Liver (tissue), 9 donors: ENCODE measurements around the gene C11orf58. TPM values are rescaled to one million over a fixed set of nuclear protein-coding genes. Genes with fewer than 3 reads are reported as not detected.

Experiments used
- DNase-seq: peaks from one replicate; pipeline ENCODE4 v3.0.0-alpha.2; 2017; ENCODE audit warnings: low spot score
- H3K27ac ChIP-seq, 2 donors: one replicate each; pipeline ENCODE4 v1.7.0; 2013; ENCODE audit warnings: inconsistent platforms in 2 of 2, low read length in 2 of 2, control low read depth in 1 of 2, low read depth in 1 of 2, mild to moderate bottlenecking in 1 of 2
- H3K27me3 ChIP-seq, 4 donors: one replicate each; pipeline versions ENCODE4 v1.6.1 to v1.7.0; 2013; ENCODE audit warnings: low read length in 3 of 4, inconsistent platforms in 1 of 4, mild to moderate bottlenecking in 1 of 4, moderate library complexity in 1 of 4; ENCODE audit not compliant: control insufficient read depth in 4 of 4, insufficient read depth in 4 of 4
- H3K36me3 ChIP-seq, 4 donors: one replicate each; pipeline versions ENCODE4 v1.6.1 to v1.7.0; 2013; ENCODE audit warnings: low read length in 3 of 4, mild to moderate bottlenecking in 3 of 4, low read depth in 1 of 4, moderate library complexity in 1 of 4; ENCODE audit not compliant: control insufficient read depth in 4 of 4, insufficient read depth in 3 of 4
- H3K4me1 ChIP-seq, 4 donors: one replicate each; pipeline versions ENCODE4 v1.6.1 to v1.7.0; 2013; ENCODE audit warnings: low read length in 3 of 4, mild to moderate bottlenecking in 3 of 4, moderate library complexity in 1 of 4; ENCODE audit not compliant: control insufficient read depth in 4 of 4, insufficient read depth in 4 of 4
- H3K4me3 ChIP-seq, 3 donors: one replicate each; pipeline versions ENCODE4 v1.6.1 to v1.7.0; 2013; ENCODE audit warnings: low read length in 3 of 3, control low read depth in 1 of 3, low read depth in 1 of 3, mild to moderate bottlenecking in 1 of 3
- H3K9ac ChIP-seq, 2 donors: one replicate each; pipeline ENCODE4 v1.7.0; 2013; ENCODE audit warnings: low read length in 2 of 2, mild to moderate bottlenecking in 2 of 2, moderate library complexity in 2 of 2, control low read depth in 1 of 2, low read depth in 1 of 2
- H3K9me3 ChIP-seq, 4 donors: one replicate each; pipeline versions ENCODE4 v1.6.1 to v1.7.0; 2013; ENCODE audit warnings: low read length in 3 of 4; ENCODE audit not compliant: control insufficient read depth in 4 of 4
- ATF3 ChIP-seq: IDR thresholded peaks from 2 replicates; pipeline ENCODE4 v1.6.1; 2016; ENCODE audit warnings: antibody characterized with exemption
- EGR1 ChIP-seq, 2 donors: IDR thresholded peaks; 2 replicates each; pipeline ENCODE4 v1.6.1; 2016 to 2018; ENCODE audit warnings: antibody characterized with exemption in 2 of 2, low read depth in 2 of 2
- FOXA1 ChIP-seq: IDR thresholded peaks from 2 replicates; pipeline ENCODE4 v1.6.1; 2016; ENCODE audit warnings: antibody characterized with exemption
- FOXA2 ChIP-seq: IDR thresholded peaks from 2 replicates; pipeline ENCODE4 v1.6.1; 2016; ENCODE audit warnings: antibody characterized with exemption
- GABPA ChIP-seq, 2 donors: IDR thresholded peaks in 1 of 2; conservative IDR thresholded peaks in 1 of 2; 2 replicates each; pipeline ENCODE4 v1.6.1; 2016; ENCODE audit warnings: antibody characterized with exemption in 2 of 2, mild to moderate bottlenecking in 1 of 2, moderate library complexity in 1 of 2
- HNF4A ChIP-seq, 2 donors: conservative IDR thresholded peaks; 2 replicates each; pipeline ENCODE4 v1.6.1; 2016; ENCODE audit warnings: antibody characterized with exemption in 2 of 2, mild to moderate bottlenecking in 2 of 2
- HNF4G ChIP-seq: IDR thresholded peaks from 2 replicates; pipeline ENCODE4 v1.6.1; 2016; ENCODE audit warnings: antibody characterized with exemption
- JUND ChIP-seq, 2 donors: IDR thresholded peaks; 2 replicates each; pipeline ENCODE4 v1.6.1; 2016; ENCODE audit warnings: antibody characterized with exemption in 2 of 2
- NR2F2 ChIP-seq: IDR thresholded peaks from 2 replicates; pipeline ENCODE4 v1.6.1; 2016; ENCODE audit warnings: antibody characterized with exemption
- RAD21 ChIP-seq, 2 donors: IDR thresholded peaks; 2 replicates each; pipeline ENCODE4 v1.6.1; 2016; ENCODE audit warnings: antibody characterized with exemption in 2 of 2, mild to moderate bottlenecking in 2 of 2
- RXRA ChIP-seq, 2 donors: IDR thresholded peaks; 2 replicates each; pipeline ENCODE4 v1.6.1; 2017 to 2018; ENCODE audit warnings: antibody characterized with exemption in 2 of 2, mild to moderate bottlenecking in 1 of 2
- SP1 ChIP-seq: IDR thresholded peaks from 2 replicates; pipeline ENCODE4 v1.6.1; 2018; ENCODE audit warnings: antibody characterized with exemption, mild to moderate bottlenecking
- TAF1 ChIP-seq: conservative IDR thresholded peaks from 2 replicates; pipeline ENCODE4 v1.6.1; 2016; ENCODE audit warnings: antibody characterized with exemption, mild to moderate bottlenecking
- YY1 ChIP-seq: IDR thresholded peaks from 2 replicates; pipeline ENCODE4 v1.6.1; 2016; ENCODE audit warnings: antibody characterized with exemption, mild to moderate bottlenecking
- WGBS: extraction: QIAGEN DNeasy Blood & Tissue Kit; methylation state at CpG from one replicate; pipeline ENCODE4 v1.1.7; 2013; 5-methylcytosine and 5-hydroxymethylcytosine counted together
- polyA plus RNA-seq, 2 donors: library from polyadenylated mRNA; stranded (reverse) in 1 of 2; unstranded in 1 of 2; fragments of 200-250 nt in 1 of 2; fragments of >200 nt in 1 of 2; fragmentation: Nextera tagmentation in 1 of 2; extraction: Ambion mirVana in 1 of 2; gene quantifications; one replicate each; pipeline versions ENCODE4 v1.2.1 to v1.2.3, GENCODE V29; 2013 to 2015
- total RNA-seq, 2 donors: library from RNA; depleted of rRNA; stranded (reverse); fragments of >200 nt; gene quantifications; one replicate each; pipeline ENCODE4 v1.2.3, GENCODE V29; 2014
- TF ChIP-seq, protein P1 (sequence below): fragments of 150-350 bp; IDR thresholded peaks from 2 replicates; pipeline ENCODE4 v1.5.1; 2017; ENCODE audit warnings: improper control_type of control experiment, low read depth, low read length; ENCODE audit not compliant: missing input control
- TF ChIP-seq, protein P2 (sequence below): IDR thresholded peaks from 2 replicates; pipeline ENCODE4 v1.6.1; 2016; ENCODE audit warnings: antibody characterized with exemption, mild to moderate bottlenecking
- TF ChIP-seq, protein P3 (sequence below): IDR thresholded peaks from 2 replicates; pipeline ENCODE4 v1.6.1; 2016; ENCODE audit warnings: antibody characterized with exemption
- TF ChIP-seq, protein P4 (sequence below): IDR thresholded peaks from 2 replicates; pipeline ENCODE4 v1.6.1; 2016; ENCODE audit warnings: antibody characterized with exemption
- donor health status: healthy.
- donor health status: healthy.
- donor health status: healthy.
- donor health status: healthy.
- donor health status: healthy.

The C11orf58 gene
- total and polyA plus RNA-seq, 4 donors = 54.6 to 106 (median 101) TPM

GRCh38 chr11:16781936-16782919, 43.8 kb downstream of the C11orf58 start:
- Histone ChIP-seq H3K4me1 (peaks cover 12 to 27% (median 21%) of the 10 kb centered on the region in 4 donors), H3K9me3 (no peaks in the 10 kb centered on the region), H3K27me3 (no peaks in the 10 kb centered on the region), H3K27ac (no peak overlapping the region), H3K9ac (no peak overlapping the region), H3K4me3 (no peak overlapping the region), H3K36me3 (peaks cover 0 to 8% (median 2%) of the 10 kb centered on the region in 4 donors)
- DNase-seq = no peak
- TF ChIP-seq GABPA (IDR thresholded peaks at IDR 0.05 in 1 of 2, conservative IDR thresholded peaks at IDR 0.05 in 1 of 2) (no peak), NR2F2 (no peak), SP1 (no peak), ATF3 (no peak), YY1 (no peak), RXRA (IDR thresholded peaks at IDR 0.05) (no peak), HNF4A (conservative IDR thresholded peaks at IDR 0.05) (no peak), JUND (IDR thresholded peaks at IDR 0.05) (no peak), HNF4G (no peak), RAD21 (IDR thresholded peaks at IDR 0.05) (no peak), FOXA2 (no peak), EGR1 (IDR thresholded peaks at IDR 0.05; ENCODE audit: low read depth in 2 of 2) (no peak), TAF1 (no peak), FOXA1 (no peak)
- TF ChIP-seq, protein P1, sequence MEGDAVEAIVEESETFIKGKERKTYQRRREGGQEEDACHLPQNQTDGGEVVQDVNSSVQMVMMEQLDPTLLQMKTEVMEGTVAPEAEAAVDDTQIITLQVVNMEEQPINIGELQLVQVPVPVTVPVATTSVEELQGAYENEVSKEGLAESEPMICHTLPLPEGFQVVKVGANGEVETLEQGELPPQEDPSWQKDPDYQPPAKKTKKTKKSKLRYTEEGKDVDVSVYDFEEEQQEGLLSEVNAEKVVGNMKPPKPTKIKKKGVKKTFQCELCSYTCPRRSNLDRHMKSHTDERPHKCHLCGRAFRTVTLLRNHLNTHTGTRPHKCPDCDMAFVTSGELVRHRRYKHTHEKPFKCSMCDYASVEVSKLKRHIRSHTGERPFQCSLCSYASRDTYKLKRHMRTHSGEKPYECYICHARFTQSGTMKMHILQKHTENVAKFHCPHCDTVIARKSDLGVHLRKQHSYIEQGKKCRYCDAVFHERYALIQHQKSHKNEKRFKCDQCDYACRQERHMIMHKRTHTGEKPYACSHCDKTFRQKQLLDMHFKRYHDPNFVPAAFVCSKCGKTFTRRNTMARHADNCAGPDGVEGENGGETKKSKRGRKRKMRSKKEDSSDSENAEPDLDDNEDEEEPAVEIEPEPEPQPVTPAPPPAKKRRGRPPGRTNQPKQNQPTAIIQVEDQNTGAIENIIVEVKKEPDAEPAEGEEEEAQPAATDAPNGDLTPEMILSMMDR = no peak
- TF ChIP-seq, protein P2, sequence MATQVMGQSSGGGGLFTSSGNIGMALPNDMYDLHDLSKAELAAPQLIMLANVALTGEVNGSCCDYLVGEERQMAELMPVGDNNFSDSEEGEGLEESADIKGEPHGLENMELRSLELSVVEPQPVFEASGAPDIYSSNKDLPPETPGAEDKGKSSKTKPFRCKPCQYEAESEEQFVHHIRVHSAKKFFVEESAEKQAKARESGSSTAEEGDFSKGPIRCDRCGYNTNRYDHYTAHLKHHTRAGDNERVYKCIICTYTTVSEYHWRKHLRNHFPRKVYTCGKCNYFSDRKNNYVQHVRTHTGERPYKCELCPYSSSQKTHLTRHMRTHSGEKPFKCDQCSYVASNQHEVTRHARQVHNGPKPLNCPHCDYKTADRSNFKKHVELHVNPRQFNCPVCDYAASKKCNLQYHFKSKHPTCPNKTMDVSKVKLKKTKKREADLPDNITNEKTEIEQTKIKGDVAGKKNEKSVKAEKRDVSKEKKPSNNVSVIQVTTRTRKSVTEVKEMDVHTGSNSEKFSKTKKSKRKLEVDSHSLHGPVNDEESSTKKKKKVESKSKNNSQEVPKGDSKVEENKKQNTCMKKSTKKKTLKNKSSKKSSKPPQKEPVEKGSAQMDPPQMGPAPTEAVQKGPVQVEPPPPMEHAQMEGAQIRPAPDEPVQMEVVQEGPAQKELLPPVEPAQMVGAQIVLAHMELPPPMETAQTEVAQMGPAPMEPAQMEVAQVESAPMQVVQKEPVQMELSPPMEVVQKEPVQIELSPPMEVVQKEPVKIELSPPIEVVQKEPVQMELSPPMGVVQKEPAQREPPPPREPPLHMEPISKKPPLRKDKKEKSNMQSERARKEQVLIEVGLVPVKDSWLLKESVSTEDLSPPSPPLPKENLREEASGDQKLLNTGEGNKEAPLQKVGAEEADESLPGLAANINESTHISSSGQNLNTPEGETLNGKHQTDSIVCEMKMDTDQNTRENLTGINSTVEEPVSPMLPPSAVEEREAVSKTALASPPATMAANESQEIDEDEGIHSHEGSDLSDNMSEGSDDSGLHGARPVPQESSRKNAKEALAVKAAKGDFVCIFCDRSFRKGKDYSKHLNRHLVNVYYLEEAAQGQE = no peak
- TF ChIP-seq, protein P3, sequence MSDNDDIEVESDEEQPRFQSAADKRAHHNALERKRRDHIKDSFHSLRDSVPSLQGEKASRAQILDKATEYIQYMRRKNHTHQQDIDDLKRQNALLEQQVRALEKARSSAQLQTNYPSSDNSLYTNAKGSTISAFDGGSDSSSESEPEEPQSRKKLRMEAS = no peak
- TF ChIP-seq, protein P4, sequence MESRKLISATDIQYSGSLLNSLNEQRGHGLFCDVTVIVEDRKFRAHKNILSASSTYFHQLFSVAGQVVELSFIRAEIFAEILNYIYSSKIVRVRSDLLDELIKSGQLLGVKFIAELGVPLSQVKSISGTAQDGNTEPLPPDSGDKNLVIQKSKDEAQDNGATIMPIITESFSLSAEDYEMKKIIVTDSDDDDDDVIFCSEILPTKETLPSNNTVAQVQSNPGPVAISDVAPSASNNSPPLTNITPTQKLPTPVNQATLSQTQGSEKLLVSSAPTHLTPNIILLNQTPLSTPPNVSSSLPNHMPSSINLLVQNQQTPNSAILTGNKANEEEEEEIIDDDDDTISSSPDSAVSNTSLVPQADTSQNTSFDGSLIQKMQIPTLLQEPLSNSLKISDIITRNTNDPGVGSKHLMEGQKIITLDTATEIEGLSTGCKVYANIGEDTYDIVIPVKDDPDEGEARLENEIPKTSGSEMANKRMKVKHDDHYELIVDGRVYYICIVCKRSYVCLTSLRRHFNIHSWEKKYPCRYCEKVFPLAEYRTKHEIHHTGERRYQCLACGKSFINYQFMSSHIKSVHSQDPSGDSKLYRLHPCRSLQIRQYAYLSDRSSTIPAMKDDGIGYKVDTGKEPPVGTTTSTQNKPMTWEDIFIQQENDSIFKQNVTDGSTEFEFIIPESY = no peak
- 92% methylated on average over 11 of the region's 11 CpGs for WGBS
